Panc1 (cell line): ENCODE data around the gene GALNT18. TPM values are rescaled to one million over a fixed set of nuclear protein-coding genes. Genes with fewer than 3 reads are reported as not detected.
A peak's percentile ranks its signal among the peaks of the same experiment; 100 is the strongest.

ENCODE experiments used
- ATAC-seq: fragments of 200-7000 bp; cut with Tn5 transposase; 2 replicates; pipeline ENCODE4 v1.9.1; 2020; ENCODE audit warnings: mild to moderate bottlenecking, moderate library complexity
- BruUV-seq: library from RNA; stranded (reverse); fragments of 400-500 nt; replicated peaks from 2 replicates; lab custom pipeline; 2021; lab: Mats Ljungman, UMichigan
- CTCF ChIA-PET: fragments of 300-600 bp; sonication (Branson Sonifier 250); formaldehyde crosslinking; loops from one replicate; lab custom pipeline; 2022; ENCODE audit warnings: antibody characterized with exemption; lab: Charles Lee
- POLR2A ChIA-PET: fragments of 300-600 bp; sonication (Branson Sonifier 250); formaldehyde crosslinking; loops from one replicate; lab custom pipeline; 2022; ENCODE audit warnings: antibody characterized with exemption; lab: Charles Lee
- DNase-seq: peaks from one replicate; pipeline ENCODE4 v3.0.0-alpha.2; 2010; ENCODE audit warnings: low read depth, low spot score
- H3K27ac ChIP-seq: 2 replicates; pipeline ENCODE4 v1.5.1; 2011; ENCODE audit warnings: mild to moderate bottlenecking, low read length, inconsistent platforms
- H3K27me3 ChIP-seq: fragments of 200-500 bp; sonication (Bioruptor generic); 2 replicates; pipeline ENCODE4 v1.6.0; 2014; ENCODE audit warnings: low read length, inconsistent platforms; ENCODE audit not compliant: control insufficient read depth, insufficient read depth
- H3K36me3 ChIP-seq: fragments of 200-500 bp; sonication (Bioruptor generic); 2 replicates; pipeline ENCODE4 v1.5.1; 2014; ENCODE audit warnings: inconsistent platforms, mild to moderate bottlenecking, low read length, moderate library complexity; ENCODE audit not compliant: control insufficient read depth, insufficient read depth
- H3K4me1 ChIP-seq: 2 replicates; pipeline ENCODE4 v1.5.1; 2011; ENCODE audit warnings: inconsistent platforms, mild to moderate bottlenecking, low read length, moderate library complexity; ENCODE audit not compliant: control insufficient read depth, insufficient read depth
- H3K4me3 ChIP-seq, 2 experiments: 2 replicates each; pipeline ENCODE4 v1.5.1; 2011 to 2012; ENCODE audit warnings: low read depth in 2 of 2, low read length in 2 of 2, mild to moderate bottlenecking in 2 of 2, inconsistent platforms in 1 of 2, moderate library complexity in 1 of 2
- H3K9me3 ChIP-seq: fragments of 200-500 bp; sonication (Bioruptor generic); 2 replicates; pipeline ENCODE4 v1.5.1; 2014; ENCODE audit warnings: low read depth, mild to moderate bottlenecking, inconsistent platforms, low read length, moderate library complexity; ENCODE audit not compliant: control insufficient read depth, insufficient read depth
- POLR2AphosphoS5 ChIP-seq: IDR thresholded peaks from 2 replicates; pipeline ENCODE4 v1.6.1; 2012; ENCODE audit warnings: mild to moderate bottlenecking, low read depth, low read length, moderate library complexity
- SIN3A ChIP-seq: IDR thresholded peaks from 2 replicates; pipeline ENCODE4 v1.6.1; 2012; ENCODE audit warnings: low read depth, mild to moderate bottlenecking, low read length, moderate library complexity, borderline replicate concordance; ENCODE audit not compliant: insufficient read depth
- TCF7L2 ChIP-seq: IDR thresholded peaks from 2 replicates; pipeline ENCODE4 v1.6.1; 2011; ENCODE audit warnings: mild to moderate bottlenecking, low read depth, low read length, inconsistent platforms
- in situ Hi-C: cut with HindIII; loops from 2 replicates; pipeline ENCODE4 v1.10.0; 2016; ENCODE audit warnings: low sequenced_read_pairs, low pct_unique_long_range_greater_than_20kb
- intact Hi-C: fragments of 100-400 bp; cut with micrococcal nuclease; formaldehyde crosslinking; loops from one replicate; pipeline ENCODE4 v1.10.0; 2022; ENCODE audit not compliant: unreplicated experiment
- total RNA-seq: library from RNA; stranded (reverse); gene quantifications from one replicate; pipeline ENCODE4 v1.2.1, GENCODE V29; 2021; ENCODE audit not compliant: unreplicated experiment
- TF ChIP-seq, protein P1 (sequence below): fragments of 450-650 bp; IDR thresholded peaks from 2 replicates; pipeline ENCODE4 v1.5.1; 2017; ENCODE audit warnings: mild to moderate bottlenecking
- TF ChIP-seq, protein P2 (sequence below), 2 experiments: IDR thresholded peaks; 2 replicates each; pipeline ENCODE4 v1.6.1; 2011 to 2012; ENCODE audit warnings: low read depth in 2 of 2, control low read depth in 1 of 2, low read length in 1 of 2, mild to moderate bottlenecking in 1 of 2, moderate library complexity in 1 of 2; ENCODE audit not compliant: insufficient read depth in 1 of 2

Gene GALNT18
- total RNA-seq, 1 experiment from 2014 or later: 8.6 TPM

DNA sequence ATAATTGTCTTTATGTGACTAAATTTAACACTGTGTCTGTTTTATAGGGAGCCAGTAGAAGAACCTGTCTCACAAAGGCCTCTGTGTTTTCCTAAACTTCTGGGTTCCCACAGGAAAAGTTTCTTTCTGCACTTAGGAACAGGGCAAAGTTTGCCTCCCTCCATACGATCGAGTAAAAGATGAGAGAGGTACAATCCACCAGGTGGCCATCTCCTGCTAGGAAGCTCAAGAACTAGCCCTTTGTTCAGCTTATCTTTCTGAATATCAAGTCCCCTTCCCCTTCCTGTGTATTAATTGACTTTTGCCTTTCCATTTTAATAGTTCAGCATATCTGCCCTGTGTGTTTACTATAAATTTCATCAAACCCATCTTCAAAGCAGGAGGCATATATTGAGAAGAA lies 286.8 kb downstream of the GALNT18 start:
- 0 out of 2 replicates have a peak, but pooled peaks have one; percentile 44 for TF ChIP-seq TCF7L2
- TF ChIP-seq, protein P1, sequence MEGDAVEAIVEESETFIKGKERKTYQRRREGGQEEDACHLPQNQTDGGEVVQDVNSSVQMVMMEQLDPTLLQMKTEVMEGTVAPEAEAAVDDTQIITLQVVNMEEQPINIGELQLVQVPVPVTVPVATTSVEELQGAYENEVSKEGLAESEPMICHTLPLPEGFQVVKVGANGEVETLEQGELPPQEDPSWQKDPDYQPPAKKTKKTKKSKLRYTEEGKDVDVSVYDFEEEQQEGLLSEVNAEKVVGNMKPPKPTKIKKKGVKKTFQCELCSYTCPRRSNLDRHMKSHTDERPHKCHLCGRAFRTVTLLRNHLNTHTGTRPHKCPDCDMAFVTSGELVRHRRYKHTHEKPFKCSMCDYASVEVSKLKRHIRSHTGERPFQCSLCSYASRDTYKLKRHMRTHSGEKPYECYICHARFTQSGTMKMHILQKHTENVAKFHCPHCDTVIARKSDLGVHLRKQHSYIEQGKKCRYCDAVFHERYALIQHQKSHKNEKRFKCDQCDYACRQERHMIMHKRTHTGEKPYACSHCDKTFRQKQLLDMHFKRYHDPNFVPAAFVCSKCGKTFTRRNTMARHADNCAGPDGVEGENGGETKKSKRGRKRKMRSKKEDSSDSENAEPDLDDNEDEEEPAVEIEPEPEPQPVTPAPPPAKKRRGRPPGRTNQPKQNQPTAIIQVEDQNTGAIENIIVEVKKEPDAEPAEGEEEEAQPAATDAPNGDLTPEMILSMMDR: no peak; the same call in 1 of the 2 replicates
- intact Hi-C loops: no loop called here
- no TSS peak for BruUV-seq
- Histone ChIP-seq H3K36me3 (no peaks in the 10 kb centered on the region), H3K4me1 (peaks cover 16% of the 10 kb centered on the region), H3K27ac (peak overlapping the region; percentile 36; the same call in 1 of the 2 replicates), H3K4me3 (no peak overlapping the region), H3K9me3 (no peaks in the 10 kb centered on the region), H3K27me3 (0 out of 2 replicates have a peak, but pooled peaks cover 2% of the 10 kb centered on the region)
- in situ Hi-C loops: no loop called here
- peak; percentile 23; the same call in 1 of the 2 replicates for ATAC-seq
- DNase-seq: no peak
- CTCF ChIA-PET: no interaction called here
- POLR2A ChIA-PET: no interaction called here

DNA sequence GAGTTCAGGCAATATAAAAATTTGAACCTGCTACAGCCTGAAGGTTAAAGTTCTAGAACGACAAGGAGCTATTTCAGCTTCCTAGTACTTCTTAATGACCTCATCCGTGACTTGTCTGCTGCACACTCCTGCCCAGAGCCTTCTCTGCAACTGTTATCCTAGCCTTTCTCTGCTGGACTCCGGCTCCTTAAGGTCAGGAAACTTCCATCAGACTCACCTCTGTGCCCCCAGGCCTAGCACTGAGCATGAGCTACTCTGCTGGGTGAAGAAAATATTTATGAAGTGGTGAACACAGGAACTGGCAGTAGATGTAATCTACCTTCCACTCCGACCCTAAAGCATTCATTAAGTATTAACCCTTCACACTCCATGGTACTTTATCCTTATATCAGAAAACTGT lies 287.2 kb downstream of the GALNT18 start:
- intact Hi-C loops: no loop called here
- in situ Hi-C loops: no loop called here

More for the DNA sequence above, 287.2 kb downstream of the GALNT18 start:
- Histone ChIP-seq H3K27me3 (0 out of 2 replicates have a peak, but pooled peaks cover 2% of the 10 kb centered on the region), H3K36me3 (no peaks in the 10 kb centered on the region), H3K4me3 (no peak overlapping the region), H3K9me3 (no peaks in the 10 kb centered on the region), H3K4me1 (peaks cover 16% of the 10 kb centered on the region), H3K27ac (peak overlapping the region; percentile 36; the same call in 1 of the 2 replicates)
- no peak for DNase-seq
- CTCF ChIA-PET: no interaction called here
- no peak for TF ChIP-seq SIN3A
- TF ChIP-seq, protein P1: no peak
- TF ChIP-seq, protein P2, sequence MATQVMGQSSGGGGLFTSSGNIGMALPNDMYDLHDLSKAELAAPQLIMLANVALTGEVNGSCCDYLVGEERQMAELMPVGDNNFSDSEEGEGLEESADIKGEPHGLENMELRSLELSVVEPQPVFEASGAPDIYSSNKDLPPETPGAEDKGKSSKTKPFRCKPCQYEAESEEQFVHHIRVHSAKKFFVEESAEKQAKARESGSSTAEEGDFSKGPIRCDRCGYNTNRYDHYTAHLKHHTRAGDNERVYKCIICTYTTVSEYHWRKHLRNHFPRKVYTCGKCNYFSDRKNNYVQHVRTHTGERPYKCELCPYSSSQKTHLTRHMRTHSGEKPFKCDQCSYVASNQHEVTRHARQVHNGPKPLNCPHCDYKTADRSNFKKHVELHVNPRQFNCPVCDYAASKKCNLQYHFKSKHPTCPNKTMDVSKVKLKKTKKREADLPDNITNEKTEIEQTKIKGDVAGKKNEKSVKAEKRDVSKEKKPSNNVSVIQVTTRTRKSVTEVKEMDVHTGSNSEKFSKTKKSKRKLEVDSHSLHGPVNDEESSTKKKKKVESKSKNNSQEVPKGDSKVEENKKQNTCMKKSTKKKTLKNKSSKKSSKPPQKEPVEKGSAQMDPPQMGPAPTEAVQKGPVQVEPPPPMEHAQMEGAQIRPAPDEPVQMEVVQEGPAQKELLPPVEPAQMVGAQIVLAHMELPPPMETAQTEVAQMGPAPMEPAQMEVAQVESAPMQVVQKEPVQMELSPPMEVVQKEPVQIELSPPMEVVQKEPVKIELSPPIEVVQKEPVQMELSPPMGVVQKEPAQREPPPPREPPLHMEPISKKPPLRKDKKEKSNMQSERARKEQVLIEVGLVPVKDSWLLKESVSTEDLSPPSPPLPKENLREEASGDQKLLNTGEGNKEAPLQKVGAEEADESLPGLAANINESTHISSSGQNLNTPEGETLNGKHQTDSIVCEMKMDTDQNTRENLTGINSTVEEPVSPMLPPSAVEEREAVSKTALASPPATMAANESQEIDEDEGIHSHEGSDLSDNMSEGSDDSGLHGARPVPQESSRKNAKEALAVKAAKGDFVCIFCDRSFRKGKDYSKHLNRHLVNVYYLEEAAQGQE (IDR thresholded peaks at IDR 0.05; ENCODE audit: insufficient read depth in 1 of 2, low read depth in 2 of 2, low read length in 1 of 2): no peak
- TF ChIP-seq TCF7L2: no peak
- no peak for TF ChIP-seq POLR2AphosphoS5
- no TSS peak for BruUV-seq
- ATAC-seq: peak; percentile 73
- POLR2A ChIA-PET: no interaction called here
